GM12865 (cell line): ENCODE measurements around the gene TGFBR3L.
A peak's percentile ranks its signal among the peaks of the same experiment; 100 is the strongest.

Experiments used
- DNase-seq: peaks from one replicate; pipeline ENCODE4 v3.0.0; 2010; ENCODE audit warnings: low read depth
- H3K4me3 ChIP-seq: 2 replicates; pipeline ENCODE4 v1.5.1; 2011; ENCODE audit warnings: mild to moderate bottlenecking, low read depth, low read length, control low read depth
- TF ChIP-seq, protein P1 (sequence below): IDR thresholded peaks from 2 replicates; pipeline ENCODE4 v1.5.1; 2011; ENCODE audit warnings: low read length, control low read depth, low read depth, inconsistent platforms; ENCODE audit not compliant: insufficient read depth; ENCODE audit errors: missing control alignments

TGFBR3L gene

DNA sequence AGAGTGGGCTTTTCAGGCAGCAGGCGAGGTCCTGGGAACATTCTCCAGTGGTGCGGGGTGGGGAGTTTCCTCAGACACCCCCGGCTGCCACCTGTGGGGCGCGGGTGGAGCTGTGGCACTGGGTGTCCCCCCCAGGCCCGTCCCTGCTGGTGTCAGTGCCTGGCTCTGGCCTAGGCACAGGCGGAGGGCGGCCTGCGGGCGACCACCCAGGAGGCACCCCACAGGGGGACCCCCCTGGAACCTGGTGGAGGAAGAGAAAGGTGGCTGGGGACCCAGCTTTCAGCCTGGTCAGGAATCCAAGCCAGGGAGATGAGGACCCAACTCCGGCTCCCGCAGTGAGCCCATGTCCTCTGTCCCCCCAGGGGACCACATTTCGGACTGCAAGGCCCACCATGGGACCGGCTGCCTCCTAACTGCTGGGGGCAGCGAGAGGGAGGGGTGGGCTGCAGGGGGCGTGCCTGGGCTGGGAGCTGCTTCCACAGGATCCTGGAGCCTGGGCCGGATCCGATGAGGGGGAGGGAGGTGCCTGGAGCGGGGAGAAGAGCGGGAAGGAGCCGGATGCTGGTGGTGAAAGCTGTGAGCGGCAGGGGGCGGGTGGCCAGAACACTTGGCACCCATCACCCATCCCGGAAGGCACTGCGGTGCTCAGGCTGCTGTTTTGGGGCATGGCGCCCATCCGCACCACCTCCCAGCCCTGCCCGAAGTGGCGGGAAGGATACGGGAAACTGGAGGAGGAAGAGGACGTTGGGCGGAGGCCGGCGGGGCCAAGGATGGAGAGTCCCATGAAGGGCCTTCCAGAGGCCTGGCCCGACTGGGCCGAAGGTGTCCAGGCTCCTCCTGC lies 16.8 kb downstream of the TGFBR3L start:
- no peak overlapping the region for H3K4me3 ChIP-seq
- no peak for DNase-seq
- TF ChIP-seq, protein P1, sequence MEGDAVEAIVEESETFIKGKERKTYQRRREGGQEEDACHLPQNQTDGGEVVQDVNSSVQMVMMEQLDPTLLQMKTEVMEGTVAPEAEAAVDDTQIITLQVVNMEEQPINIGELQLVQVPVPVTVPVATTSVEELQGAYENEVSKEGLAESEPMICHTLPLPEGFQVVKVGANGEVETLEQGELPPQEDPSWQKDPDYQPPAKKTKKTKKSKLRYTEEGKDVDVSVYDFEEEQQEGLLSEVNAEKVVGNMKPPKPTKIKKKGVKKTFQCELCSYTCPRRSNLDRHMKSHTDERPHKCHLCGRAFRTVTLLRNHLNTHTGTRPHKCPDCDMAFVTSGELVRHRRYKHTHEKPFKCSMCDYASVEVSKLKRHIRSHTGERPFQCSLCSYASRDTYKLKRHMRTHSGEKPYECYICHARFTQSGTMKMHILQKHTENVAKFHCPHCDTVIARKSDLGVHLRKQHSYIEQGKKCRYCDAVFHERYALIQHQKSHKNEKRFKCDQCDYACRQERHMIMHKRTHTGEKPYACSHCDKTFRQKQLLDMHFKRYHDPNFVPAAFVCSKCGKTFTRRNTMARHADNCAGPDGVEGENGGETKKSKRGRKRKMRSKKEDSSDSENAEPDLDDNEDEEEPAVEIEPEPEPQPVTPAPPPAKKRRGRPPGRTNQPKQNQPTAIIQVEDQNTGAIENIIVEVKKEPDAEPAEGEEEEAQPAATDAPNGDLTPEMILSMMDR, result no peak

DNA sequence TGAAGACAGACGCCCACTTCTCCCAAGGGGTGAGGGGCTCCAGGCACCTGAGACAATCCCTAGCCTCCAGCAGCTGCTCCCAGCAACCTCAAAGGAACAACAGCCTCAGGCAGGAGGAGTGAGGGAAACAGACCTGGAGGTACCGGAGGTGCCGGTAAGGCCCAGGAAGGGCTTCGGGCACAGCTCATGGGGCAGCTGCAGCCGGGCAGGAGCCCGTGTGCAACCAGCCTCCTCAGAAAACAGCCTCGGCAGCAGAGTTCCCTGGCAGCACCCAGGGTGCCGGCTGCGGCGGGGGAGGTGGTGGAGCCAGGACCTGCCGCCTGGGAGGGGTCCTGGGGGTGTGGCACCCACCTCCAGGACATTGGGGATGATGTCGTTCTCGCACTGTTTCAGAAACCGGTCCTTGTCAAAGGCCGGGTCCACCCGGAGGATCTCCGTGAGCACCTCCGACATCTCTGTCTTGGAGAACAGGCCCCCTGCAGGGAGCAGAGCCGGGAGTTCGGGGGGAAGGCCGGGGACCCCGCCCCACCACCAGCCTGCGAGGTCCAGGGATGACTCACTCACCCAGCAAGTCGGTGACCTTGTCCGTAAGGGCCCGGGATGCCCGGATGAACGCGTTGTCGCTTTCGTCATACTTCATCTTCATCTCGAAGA lies 17.8 kb downstream of the TGFBR3L start:
- DNase-seq, result no peak
- TF ChIP-seq, protein P1, result no peak

DNA sequence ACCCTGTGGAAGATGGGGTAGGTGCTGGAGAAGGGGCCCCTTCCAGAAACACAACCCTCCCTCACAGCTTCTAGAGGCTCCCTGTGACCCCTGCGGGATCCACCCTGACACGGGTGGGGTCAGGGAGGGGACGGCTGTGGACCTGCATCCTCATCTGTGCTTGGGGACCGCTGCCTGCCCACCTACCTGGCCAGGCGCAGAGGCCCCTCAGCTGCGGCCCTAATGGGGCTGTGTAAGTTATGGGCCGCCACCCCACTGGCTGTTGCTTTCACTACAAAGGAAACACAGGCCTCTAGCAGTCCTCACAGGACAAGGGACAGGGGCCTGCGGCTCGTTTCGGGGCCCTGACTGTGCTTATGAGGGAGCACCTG lies 18.3 kb downstream of the TGFBR3L start:
- H3K4me3 ChIP-seq, result no peak overlapping the region
- TF ChIP-seq, protein P1, result no peak
- no peak for DNase-seq

More for the DNA sequence above, 17.8 kb downstream of the TGFBR3L start:
- H3K4me3 ChIP-seq, result no peak overlapping the region

DNA sequence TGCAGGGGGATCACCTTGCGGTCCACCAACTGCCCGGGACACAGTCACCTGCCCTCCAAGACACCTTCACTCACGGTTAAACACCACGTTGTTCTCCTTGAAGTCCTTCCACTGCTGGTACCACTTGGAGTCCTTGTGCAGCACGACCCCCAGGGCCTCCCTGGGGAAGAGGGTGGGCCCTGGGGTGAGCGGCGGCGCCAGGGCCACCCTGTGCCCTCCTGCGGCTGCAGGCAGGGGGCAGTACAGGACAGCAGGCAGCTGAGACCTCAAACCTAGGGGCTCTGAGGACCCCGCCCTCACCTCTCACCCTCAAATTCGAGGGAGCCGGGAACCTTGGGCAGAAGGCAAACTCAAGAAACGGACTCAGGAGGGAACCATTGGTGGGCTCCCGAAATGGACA lies 18.8 kb downstream of the TGFBR3L start:
- H3K4me3 ChIP-seq, result no peak overlapping the region
- no peak for DNase-seq
- TF ChIP-seq, protein P1, result peak; percentile 15

DNA sequence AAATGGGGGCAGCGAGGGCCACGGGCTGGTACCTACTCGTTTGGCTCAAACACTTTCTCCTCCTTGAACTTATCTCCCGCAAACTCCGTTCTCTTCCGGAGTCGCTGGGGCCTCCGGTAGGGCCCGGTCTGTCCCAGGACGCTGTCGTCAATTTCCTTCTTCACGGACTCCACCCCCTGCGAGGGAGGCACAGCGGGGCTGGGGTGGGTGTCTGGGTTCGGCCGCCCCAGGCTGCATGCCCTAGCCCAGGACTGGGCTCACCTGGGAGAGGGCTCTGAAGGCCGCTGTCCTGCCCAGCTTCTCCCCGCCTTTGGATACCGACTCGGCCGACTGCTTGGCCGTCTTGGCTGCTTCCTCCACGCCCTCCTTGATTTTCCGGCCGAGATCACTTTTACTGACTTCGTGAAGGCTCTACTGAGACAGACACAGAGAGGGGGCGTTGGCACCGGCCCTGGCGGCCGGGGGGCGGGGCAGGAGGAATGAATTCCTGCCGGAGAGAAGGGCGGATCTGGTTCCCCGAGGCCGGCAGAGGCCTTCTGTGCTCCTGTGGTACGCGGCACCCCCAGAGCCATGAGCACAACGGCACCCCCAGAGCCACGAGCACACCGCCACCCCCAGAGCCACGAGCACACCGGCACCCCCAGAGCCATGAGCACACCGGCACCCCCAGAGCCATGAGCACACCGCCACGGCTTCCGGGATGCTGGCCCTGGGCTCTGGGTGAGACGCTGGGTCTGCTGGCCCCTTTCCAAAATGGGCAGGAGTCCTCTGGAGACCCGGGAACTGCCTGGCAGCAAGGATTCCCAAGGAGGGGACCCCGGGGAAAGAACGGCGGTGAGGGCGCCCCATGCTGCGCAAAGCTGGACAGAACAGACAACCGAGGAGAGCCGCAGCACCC lies 19.4 kb downstream of the TGFBR3L start:
- TF ChIP-seq, protein P1, result no peak
- no peak for DNase-seq
- H3K4me3 ChIP-seq, result no peak overlapping the region

DNA sequence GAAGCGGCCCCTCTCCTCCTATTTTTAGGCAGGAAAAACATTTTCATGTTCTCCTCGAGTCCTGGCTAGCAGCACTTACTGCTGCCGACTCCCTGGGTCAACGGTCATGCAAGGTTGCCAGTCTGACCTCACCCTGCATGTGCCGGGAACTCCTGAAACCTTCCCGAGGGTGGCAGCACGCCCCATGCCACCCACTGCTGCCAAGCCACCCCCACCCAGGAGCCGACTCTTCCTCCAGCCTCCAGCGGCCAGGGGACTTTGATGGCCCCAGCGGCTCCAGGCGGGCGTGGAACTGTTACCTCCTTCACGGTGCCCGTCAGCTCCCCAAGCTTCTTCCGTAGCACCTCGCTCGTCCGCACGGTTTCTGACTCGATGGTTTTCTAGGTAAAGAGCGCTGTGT lies 20.1 kb downstream of the TGFBR3L start:
- TF ChIP-seq, protein P1, result no peak
- no peak for DNase-seq
- no peak overlapping the region for H3K4me3 ChIP-seq
